GM18868 (cell line): ENCODE measurements around the gene TRIM3.

Experiments used
- ATAC-seq: cut with Tn5 transposase; IDR thresholded peaks from one replicate; pipeline ENCODE4 v1.9.1; 2021; ENCODE audit warnings: mild to moderate bottlenecking, moderate library complexity; ENCODE audit not compliant: unreplicated experiment

The TRIM3 gene

DNA sequence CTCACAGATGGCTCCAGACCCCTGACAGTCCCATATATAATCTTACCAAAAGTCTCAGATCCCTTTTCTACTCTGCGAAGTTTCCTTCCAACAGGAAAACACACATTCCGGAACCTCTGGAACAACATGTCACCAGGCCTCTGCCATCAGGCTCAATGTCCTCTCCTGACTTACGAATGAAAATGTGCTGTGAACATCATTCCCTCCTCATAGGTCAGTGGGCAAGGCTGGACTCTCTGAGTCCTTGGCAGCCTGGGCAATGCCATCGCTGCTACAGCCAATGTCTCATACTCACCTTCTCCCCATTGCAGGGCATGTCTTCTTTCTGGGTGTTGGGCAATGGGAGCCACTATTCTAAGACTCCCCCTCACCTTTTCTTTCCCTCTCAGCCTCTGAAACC is 31.3 kb downstream of the TRIM3 start:
- no peak for ATAC-seq

DNA sequence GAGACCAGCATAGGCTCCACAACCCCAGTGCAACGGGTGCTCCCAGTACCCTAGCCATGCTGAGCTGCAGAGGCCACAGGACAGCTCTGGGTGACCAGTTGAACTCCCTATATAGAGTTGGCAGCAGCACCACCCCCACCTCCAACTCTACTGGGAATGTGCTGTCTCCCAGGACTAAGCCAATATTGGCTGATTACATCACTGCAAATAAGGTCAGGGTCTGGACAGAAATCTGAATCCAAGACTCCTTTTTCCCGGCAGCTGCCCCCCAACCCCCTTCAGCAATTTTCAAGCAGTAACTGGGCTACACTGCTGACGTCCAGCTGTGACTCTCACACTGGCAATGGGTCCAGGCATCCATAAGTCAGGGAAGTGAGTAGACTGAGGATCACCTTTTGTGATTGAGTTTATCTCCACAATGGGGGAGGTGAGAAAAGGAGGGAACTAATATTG is 32.8 kb downstream of the TRIM3 start, which contains the start of gene HPX:
HPX (minus strand) TSS at position 82 of the 453 bp plus-strand sequence; CDS start at position 58, 24 bp downstream.
- no peak for ATAC-seq

DNA sequence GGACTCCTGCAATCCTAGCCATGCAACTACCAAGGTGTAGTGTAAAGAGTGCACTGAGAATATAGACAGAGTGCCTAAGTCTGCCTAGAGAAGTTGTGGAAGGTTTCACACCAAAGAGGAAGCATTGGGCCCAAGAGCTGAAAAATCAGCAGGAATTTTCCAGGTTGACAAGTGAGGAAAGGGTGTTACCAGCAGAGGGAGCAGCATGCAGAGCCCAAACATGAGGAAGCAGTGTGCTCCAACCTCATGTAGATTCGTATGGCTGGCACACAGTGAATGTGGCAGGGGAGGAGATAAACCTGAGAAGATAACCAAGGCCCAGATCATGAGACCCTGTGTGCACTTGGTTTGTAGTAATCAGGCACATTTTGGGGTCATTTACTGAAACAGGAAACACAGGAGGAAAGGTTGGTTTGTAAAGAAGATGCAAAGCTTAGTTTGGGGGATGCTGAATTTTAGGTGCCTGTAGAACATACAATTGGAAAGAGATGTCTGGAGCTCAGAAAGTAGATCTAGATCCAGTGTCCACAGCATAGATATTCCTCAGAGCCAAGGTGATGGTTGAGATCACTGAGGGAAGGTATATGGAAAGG is 34.7 kb downstream of the TRIM3 start:
- no peak for ATAC-seq

DNA sequence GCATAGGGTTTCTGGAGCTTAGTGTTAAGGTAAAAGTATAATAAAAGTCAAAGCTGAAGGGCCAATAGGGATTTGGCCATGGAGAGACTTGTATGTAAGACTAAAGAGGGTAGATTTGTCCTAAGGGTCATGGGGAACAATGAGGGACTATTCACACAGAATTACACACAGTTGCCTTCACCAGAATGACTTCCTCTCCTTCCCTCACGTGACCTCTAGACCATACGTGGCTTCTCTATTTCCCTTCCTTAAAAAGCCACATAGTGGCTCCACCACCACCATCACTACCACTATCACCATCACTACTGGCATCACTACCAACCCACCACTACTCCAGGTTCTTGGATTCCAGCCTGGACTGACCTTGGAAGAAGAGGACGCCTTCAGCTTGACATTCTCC is 35.7 kb downstream of the TRIM3 start:
- no peak for ATAC-seq

DNA sequence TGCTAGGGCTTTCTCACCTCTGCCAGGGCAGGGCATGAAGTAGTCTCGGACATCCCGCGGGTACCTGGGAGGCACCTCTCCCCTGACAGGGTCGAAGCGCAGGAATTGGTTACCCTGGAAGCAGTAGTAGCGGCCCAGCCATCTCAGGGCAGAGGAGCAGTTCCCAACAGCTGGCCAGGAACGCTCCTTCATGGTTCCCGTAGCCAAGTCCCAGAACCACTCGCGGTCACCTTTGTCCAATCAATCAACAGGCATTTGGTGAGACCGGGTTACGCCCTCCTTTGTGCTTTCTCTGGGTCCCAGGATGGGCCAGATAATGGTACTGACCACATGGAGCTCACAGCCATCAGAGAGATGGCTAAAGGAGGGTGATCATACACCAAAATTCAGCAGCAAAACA is 36.3 kb downstream of the TRIM3 start:
- no peak for ATAC-seq

DNA sequence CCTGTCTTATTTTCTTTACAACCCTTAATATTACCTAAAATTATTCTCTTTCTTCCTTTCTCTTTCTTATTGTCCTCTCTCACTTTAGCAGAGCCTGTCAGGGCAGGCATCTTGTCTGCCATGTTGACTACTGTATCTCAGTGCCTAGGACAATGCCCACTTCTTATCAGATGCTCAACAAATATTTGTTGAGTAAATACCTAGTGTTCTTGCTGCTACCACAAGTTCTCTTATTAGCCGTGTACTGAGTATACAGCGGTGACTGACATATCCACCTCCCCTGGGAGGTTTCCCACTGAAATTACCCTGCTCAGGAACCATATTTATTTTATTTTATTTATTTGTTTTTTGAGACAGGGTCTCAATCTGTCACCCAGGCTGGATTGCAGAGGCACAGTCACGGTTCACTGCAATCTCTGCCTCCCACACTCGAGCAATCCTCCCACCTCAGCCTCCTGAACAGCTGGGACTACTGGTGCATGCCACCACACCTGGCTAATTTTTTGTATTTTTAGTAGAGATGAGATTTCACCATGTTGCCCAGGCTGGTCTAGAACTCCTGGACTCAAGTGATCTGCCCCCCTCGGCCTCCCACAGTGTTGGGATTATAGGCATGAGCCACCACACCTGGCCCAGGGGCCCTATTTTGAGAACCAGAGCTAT is 39.6 kb downstream of the TRIM3 start:
- peak; percentile 45 for ATAC-seq

DNA sequence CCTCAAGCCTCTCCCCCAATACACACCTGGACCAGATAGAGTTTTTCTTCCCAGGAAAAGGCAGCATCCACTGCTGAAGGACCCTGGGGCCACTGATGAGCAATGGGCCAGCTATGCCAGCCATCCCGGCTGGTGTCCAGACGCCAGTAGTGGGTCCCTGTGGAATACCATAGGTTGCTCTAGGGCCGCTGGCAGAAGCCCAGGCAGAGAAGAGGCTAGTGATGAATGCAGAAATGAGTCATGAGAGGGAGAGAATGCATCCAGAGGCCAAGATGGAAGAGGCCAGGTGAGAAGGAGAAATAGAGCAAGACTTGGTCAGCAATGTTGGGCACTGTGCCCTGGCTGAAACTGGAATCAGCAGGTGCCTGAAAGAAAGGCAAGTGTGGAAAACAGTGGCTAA is 41.9 kb downstream of the TRIM3 start:
- no peak for ATAC-seq

DNA sequence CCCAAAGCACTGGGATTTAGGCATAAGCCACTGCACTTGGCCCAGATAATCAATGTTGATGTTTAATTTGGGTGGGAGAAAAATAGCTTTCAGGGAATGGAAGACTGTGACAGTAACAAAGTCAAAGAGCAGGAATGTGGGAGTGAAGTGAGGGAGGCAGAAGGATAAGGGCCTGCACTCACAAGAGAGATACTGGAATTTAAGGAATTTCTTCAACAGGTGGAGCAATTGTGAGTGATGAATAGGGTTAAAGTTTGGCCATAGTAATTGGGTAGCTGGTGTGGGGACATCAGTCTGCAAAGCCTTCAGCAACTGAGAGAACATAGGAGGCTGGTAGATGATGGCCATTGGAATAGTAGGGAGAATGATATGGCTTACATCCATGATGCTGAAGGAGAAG is 46.2 kb downstream of the TRIM3 start:
- ATAC-seq = no peak

DNA sequence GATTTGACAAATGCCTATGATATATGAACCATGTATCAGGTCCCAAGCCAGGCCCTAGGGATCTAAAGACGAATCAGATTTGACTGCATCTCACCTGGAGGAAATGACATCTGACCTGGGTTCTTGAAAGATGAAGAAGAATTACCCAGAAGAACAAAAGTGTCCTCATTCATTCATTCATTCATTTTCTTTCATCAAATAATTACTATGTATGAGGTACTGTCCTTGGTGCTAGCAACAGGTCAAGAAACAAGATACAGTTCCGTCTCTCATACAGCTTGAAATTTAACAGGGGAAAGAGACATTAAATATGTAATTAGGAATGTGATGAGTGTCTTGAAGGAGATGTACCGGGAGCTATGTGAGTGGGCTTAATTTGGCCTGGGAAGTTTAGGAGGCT is 53.1 kb downstream of the TRIM3 start:
- ATAC-seq = no peak

DNA sequence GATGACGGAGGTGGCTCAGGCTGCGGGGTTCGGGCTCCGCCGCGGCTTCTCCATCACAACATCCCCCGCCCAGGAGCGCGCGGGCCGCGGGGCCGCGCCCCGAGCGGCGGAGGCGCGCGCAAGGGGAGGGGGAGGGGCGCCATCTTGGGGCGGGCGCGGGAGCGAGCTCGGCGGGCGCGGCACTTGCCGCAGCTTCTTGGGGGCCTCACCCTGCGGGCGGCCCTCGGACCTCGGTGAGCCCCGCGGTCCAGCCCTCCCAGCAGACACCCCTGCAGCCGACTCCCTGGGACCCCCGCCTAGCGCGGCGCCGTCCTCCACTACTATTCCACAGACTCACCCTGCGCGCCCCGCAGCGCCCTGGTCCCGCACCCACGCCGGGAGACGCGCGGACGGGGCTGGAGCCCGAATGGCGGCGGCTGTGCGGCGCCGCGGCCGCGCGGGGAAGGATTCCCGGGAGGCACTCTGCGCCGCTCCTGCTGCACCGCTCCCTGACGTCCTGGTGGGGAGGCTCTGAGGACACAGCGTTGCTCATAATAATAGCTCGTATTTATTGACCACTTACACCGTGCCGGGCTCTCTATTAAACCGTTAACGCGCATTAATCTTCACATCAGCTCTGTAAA is 54.6 kb downstream of the TRIM3 start, which contains the start of gene APBB1:
APBB1 (minus strand) TSS at position 86 of the 623 bp plus-strand sequence. CDS start 7,747 bp downstream, outside the sequence.
- ATAC-seq = peak; percentile 75

DNA sequence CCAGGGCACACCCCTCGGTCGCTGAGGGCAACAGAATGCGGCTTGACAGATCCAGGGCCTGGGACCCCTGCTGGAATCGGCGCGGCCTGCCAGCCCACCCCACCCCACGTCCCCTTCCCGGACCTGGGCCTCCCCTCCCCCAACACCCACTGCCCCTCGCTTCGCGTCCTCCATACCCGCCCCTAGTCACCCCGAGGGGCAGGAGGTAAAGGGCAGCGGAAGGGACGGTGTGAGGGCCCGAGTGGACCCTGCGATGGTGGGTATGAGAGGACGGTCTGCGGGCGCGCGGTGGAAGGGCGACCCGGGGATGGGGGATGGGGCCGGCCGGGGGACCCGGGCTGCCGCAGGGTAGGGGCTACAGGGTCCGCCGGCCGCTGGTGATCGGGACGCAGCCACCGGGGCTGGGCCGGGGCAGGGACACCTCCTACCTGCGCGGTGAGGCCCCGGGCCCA is 55.2 kb downstream of the TRIM3 start:
- ATAC-seq = peak; percentile 23

DNA sequence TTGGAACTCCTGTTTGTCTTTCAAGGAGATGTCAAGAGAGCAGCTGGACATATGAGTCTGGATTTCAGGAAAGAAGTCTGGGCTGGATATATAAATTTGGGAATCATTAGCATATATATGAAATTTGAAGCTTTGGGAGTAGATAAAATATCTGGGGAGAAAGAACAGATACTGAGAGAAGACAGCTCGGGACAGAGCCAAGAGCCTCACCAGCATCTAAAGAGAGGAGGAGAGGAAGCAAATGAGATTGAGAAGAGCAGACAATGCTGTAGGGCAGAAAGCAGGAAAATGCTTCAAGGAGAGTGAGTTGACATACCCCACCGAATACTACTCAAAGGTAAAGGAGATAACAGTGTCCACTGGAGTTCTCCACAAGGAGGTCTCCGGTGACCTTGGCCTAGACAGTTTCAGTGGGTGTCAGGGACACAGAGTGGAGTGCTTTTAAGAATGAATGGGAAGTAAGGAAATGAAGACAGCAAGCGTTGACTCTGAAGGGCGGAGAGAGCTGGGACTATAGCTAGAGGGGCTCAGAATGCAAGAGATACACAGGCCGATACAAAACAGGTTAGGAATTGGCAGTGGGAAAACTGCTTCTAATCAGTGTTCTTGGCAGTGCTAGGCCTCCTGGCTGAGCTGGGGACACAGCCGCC is 55.7 kb downstream of the TRIM3 start:
- no peak for ATAC-seq

DNA sequence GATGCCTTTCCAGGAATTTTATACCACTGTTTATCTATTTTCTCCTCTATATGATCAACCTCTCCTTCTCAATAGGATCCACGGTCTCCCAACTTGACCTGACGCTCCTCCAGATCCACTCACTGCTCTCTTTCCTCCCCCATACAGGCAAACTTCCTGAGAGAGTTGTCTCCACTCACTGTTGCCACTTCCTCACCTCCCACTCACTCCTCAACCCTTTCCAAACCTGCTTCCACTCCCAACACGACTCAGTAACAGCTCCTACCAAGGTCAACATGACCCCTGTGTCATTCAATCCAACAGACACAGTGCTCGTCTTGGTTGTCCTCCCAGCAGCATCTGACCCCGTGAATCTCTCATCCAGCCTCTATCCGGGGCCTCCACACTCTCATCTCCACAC is 57.9 kb downstream of the TRIM3 start:
- ATAC-seq = no peak

DNA sequence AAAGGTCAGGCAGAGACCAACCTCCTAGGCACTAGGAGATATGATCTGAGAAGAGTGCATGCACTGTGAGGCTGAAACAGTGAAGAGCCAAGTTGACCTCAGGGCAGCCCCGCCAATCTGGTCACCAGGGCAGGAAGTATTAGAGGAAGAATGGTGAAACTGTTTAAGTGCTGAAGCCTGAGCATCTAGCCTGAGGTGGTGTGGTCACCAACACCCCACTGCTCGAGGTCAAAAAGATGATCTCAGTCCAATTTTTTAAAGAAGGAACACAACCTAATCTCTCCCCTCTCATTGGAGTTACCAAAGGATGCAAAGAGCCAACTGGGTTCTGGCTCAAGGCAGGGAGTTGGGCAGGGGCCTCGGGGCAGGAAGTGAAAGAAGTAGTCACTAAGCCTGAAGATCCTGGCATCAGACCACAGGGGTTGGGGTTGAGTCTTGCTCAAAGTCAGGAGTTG is 58.8 kb downstream of the TRIM3 start:
- ATAC-seq = no peak

DNA sequence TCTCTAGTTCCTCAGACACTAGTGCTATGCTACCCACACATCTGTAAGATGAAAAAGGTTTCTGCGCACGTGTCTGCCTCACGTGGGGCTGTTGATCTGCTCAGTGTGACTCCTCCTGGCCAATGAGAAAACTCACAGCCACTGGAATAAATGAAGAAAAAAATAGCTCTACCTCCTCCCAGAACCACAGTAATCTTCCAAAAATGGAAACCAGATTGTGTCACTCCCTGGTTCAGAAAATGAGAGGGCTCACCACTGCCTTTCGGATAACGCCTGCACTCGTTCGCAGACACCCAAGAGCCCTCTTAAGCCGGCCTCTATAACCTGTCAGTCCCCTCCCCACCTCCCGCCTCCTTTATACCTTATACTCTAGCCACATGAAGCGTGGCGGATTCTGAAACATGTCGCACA is 59.9 kb downstream of the TRIM3 start:
- no peak for ATAC-seq

DNA sequence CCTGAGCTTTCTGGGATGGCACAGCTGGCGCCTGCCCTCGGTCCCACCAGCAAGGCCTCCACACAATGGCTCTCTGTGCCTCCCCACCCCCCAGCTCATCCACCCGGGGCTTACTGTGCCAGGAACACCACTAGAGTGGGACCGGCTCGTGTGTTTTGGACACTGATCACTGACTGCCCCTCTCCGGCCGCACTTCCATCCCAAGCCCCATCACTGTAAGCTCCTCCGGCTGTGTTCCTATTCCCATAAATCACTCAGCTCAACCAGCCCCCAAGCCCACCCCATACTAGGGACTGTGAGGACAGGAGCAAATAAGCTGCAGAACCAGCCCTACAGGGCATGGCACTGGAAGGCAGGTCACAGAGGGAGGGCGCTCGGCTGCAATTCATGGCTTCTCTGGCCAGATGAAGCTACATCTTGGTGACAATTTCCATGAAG is 62.1 kb downstream of the TRIM3 start:
- ATAC-seq = no peak

DNA sequence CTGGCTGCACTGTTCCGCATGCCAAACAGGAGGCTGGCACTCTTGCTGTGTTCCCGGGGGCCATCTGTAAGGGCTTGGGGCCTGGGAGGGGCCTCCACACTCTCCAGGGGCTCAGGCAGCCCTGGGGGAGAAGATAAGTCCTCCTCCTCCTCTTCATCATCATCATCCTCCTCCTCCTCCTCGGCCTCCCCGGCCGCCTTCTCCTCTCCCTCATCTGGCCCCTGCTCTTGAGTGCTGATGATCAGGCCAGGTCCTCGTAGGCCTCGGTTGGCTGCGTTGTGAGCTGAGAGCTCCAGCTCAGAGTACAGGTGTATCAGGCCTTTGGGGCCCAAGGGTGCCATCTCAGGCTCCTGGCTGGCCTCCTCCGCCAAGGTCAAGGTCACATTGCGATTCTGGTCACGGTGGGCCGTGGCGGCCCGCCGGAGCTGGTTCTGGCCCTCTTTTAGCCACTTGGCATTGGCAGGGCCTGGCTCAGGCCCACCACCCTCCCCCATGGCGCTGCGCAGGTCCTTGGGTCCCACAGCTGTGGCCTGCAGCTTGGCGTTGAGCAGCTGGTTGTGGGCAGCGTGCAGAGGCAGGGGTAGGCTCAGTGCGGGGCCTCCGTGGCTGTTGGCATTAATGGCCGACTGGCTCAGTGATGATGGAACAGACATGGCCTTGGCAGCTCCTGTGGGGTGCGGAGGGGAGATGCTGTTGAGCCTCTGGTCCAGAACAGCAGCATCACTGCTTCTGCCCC is 62.9 kb downstream of the TRIM3 start:
- no peak for ATAC-seq

DNA sequence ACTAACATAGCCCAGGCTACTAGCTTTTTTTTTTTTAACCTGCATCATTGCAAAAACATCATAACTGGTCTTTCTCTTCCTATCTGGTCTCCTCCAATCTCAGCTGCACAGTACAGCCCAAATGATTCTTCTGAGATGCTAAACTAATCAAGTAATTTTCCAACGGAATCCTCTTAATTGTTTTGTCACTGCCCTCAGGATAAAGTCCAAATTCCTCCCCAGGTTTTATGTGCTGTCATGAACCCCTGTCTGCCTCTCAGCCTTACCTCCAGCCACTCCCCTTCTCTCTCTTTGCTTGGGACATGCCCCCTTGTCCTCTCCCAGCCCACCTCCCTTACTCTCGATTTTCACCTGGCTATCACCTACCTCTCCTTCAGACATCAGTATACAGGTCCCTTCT is 67.4 kb downstream of the TRIM3 start:
- ATAC-seq = no peak

DNA sequence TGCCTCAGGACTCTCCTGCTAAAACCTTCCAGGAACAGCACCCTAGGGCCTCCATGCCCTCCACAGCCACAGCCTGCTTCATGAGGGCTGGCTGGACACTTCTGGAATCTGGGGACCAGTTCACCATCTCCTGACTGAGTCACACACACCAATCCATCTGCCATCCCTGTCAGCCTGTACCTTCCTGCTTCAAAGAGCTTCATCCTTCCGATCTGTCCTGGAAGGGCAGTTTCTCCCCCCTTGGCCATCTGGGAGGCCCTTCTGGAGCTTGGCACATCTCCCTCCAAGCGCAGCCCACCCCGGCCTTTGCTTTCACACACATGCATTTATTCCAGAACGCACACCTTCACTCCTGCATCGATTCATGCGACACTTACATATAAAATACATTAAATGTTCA is 67.9 kb downstream of the TRIM3 start:
- no peak for ATAC-seq

DNA sequence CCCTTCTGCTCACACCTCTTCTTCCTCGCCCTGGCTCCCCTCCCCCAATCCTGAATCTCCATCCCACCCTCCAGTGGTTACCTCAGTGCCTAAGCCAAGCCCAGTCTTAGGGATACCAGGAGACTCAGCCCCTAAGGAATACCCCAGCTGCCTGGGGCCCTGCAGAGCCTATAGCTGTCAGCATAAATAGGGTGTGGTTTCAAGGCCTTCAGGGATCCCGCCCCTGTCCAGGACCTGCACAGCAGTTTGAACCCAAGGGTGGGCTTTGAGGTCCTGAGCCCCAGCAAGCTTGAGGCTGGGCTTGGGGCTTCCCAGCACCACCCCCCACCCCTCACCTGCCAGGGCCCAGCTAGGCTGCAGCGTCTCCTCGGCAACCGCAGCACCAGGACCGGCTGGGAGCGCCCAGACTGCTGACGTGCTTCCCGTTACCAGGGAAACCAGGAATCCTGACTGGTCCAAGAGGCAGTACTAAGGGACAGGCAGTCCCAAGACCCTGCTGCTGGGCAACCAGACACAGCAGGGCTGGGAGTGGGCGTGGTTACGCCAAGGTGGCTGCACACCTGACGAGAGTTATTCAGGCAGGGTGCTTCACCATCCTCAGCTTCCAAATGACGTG is 68.6 kb downstream of the TRIM3 start:
- ATAC-seq = no peak
